ENCODE results near the gene GPSM1. TPM values are rescaled to one million over a fixed set of nuclear protein-coding genes. Genes with fewer than 3 reads are reported as not detected.

The GPSM1 gene
- total RNA-seq, 4 donors from 2014 or later = 0.98 to 1.7 (median 1.2) TPM; not detected in 1

DNA sequence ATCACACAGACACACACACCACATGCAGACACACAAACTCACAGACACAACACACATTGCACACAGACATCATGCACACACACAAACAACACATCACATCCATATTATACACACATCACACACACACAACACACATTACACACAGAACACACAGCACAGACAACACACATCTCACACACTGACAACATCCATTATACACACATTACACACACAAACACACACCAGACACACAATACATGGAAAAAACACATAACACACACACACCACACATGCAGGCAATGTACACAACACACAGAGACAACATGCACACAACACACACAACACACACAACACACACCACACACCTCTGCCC lies 18.7 kb upstream of the GPSM1 start:
- H3K4me3 ChIP-seq = no peak overlapping the region
- in situ Hi-C loops (cut with MboI; ENCODE audit: low sequenced_read_pairs in 4 of 4) = no loop called here
- no peak overlapping the region for H3K27ac ChIP-seq
- H3K36me3 ChIP-seq = no peaks in the 10 kb centered on the region
- intact Hi-C loops (cut with DNase I; ENCODE audit: low total_unique reads) = no loop called here
- peaks cover 46 to 54% (median 52%) of the 10 kb centered on the region in 3 donors for H3K27me3 ChIP-seq
- DNase-seq (no peak), ATAC-seq (no peak)
- TF ChIP-seq, protein P1, sequence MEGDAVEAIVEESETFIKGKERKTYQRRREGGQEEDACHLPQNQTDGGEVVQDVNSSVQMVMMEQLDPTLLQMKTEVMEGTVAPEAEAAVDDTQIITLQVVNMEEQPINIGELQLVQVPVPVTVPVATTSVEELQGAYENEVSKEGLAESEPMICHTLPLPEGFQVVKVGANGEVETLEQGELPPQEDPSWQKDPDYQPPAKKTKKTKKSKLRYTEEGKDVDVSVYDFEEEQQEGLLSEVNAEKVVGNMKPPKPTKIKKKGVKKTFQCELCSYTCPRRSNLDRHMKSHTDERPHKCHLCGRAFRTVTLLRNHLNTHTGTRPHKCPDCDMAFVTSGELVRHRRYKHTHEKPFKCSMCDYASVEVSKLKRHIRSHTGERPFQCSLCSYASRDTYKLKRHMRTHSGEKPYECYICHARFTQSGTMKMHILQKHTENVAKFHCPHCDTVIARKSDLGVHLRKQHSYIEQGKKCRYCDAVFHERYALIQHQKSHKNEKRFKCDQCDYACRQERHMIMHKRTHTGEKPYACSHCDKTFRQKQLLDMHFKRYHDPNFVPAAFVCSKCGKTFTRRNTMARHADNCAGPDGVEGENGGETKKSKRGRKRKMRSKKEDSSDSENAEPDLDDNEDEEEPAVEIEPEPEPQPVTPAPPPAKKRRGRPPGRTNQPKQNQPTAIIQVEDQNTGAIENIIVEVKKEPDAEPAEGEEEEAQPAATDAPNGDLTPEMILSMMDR (IDR thresholded peaks at IDR 0.05 in 4 of 5, conservative IDR thresholded peaks at IDR 0.05 in 1 of 5) = no peak
- no peak for TF ChIP-seq POLR2A (IDR thresholded peaks at IDR 0.05)
- H3K4me1 ChIP-seq = no peaks in the 10 kb centered on the region
- H3K9me3 ChIP-seq = no peaks in the 10 kb centered on the region

DNA sequence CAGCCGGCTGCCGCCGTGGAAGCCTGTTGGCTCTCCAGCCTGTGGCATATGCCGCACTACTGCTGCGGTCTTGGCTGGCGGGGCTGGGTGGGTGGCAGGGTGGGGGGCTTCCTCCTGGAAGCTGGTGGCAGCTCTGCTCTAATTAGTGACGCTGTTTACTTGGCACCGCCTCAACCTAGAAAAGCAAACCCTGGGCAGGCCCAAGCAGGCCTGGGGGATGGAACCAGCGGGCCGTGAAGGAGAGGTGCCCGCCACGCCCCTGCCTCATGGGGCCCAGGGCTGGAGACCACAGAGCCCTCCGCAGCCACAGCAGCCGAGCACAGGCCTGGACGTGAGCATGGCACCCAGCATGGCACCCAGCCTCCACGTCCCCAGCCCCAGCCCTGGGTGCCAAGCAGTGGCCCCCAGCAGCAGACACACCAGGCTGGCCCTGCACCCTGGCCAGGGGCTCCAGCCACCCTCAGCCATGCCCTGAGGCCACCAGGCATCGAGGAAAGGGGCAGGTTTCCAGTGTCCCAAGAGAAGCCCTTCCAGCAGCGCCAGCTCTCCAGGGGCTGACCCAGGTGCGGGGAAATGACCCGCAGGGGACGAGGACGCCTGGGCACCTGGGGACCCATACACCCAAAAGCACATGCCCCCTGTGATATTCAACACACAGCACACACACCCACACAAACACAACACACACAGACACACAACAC lies 18.1 kb upstream of the GPSM1 start:
- intact Hi-C loops (cut with DNase I; ENCODE audit: low total_unique reads) = no loop called here

DNA sequence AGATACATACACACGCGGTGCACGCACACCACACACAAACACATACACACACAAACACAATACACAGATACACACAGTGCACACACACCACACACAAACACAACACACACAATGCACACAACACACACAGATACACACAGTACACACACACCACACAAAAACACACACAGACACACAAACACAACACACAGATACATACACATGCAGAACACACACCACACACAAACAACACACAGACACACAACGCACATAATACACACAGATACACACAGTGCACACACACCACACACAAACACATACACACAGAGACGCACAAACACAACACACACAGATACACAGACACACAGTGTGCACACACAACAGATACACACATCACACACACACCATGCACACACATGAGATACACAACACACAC lies 17.5 kb upstream of the GPSM1 start:
- in situ Hi-C loops (cut with MboI; ENCODE audit: low sequenced_read_pairs in 4 of 4) = no loop called here
- Histone ChIP-seq H3K9me3 (no peaks in the 10 kb centered on the region), H3K4me3 (no peak overlapping the region), H3K27ac (no peak overlapping the region), H3K27me3 (peaks cover 46 to 57% (median 47%) of the 10 kb centered on the region in 3 donors), H3K36me3 (no peaks in the 10 kb centered on the region), H3K4me1 (no peaks in the 10 kb centered on the region)
- intact Hi-C loops (cut with DNase I; ENCODE audit: low total_unique reads) = no loop called here
- no peak for DNase-seq
- no peak for ATAC-seq
- TF ChIP-seq, protein P1 (IDR thresholded peaks at IDR 0.05 in 4 of 5, conservative IDR thresholded peaks at IDR 0.05 in 1 of 5) = no peak
- no peak for TF ChIP-seq POLR2A (IDR thresholded peaks at IDR 0.05)

More for the DNA sequence above, 18.1 kb upstream of the GPSM1 start:
- ATAC-seq (no peak), DNase-seq (no peak)
- in situ Hi-C loops (cut with MboI; ENCODE audit: low sequenced_read_pairs in 4 of 4) = no loop called here
- no peak overlapping the region for H3K4me3 ChIP-seq
- H3K27ac ChIP-seq = no peak overlapping the region
- H3K27me3 ChIP-seq = peaks cover 46 to 54% (median 52%) of the 10 kb centered on the region in 3 donors
- no peaks in the 10 kb centered on the region for H3K9me3 ChIP-seq
- no peak for TF ChIP-seq POLR2A (IDR thresholded peaks at IDR 0.05)
- TF ChIP-seq, protein P1 (IDR thresholded peaks at IDR 0.05 in 4 of 5, conservative IDR thresholded peaks at IDR 0.05 in 1 of 5) = no peak
- H3K4me1 ChIP-seq = no peaks in the 10 kb centered on the region
- no peaks in the 10 kb centered on the region for H3K36me3 ChIP-seq

DNA sequence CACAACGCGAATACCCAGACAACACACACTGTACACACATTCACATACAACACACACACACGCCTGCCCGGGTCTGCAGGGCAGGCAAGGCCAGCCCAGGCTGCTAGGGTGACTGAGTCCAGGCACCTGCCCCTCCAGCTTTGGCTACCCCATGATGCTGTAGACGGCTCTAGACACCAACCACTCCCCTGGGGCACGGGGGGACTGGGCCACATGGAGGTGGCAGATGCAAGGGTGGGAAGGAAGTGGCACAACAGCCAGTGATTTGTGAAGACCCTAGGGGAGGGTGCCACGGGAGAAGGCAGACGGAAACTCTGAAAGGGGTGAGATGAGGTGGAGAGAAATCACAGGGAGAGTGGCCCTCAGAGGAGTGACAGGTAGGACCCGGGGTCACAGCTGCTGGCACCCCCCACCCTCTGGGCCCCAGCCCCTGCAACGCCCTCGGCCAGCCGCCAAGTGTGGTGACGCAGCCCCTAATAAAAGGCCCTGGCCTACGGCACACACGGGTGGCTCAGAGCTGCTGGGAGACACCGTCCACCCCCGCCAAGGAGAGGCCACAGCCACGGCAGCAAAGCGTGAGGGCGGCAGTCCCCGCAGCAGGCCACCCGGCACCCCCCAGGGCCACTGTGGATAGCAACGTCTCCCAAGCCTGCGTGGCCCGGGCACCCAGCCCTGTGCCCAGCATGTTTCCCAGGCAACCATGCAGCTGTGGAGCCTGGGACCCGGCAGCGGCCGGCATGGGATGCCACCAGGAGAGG lies 16.9 kb upstream of the GPSM1 start:
- Histone ChIP-seq H3K27me3 (peaks cover 46 to 58% (median 46%) of the 10 kb centered on the region in 3 donors), H3K4me1 (no peaks in the 10 kb centered on the region), H3K9me3 (no peaks in the 10 kb centered on the region), H3K4me3 (no peak overlapping the region), H3K27ac (no peak overlapping the region), H3K36me3 (no peaks in the 10 kb centered on the region)
- in situ Hi-C loops (cut with MboI; ENCODE audit: low sequenced_read_pairs in 4 of 4) (no loop called here), intact Hi-C loops (cut with DNase I; ENCODE audit: low total_unique reads) (no loop called here)
- no peak for TF ChIP-seq POLR2A (IDR thresholded peaks at IDR 0.05)
- DNase-seq (no peak), ATAC-seq (no peak)
